ENCODE measurements around the gene F2RL3.
"Not testable (repeated sequence)": the region's sequence is repeated elsewhere in the genome, so short reads cannot be mapped to it uniquely, and the experiment has no call there.

The F2RL3 gene

DNA sequence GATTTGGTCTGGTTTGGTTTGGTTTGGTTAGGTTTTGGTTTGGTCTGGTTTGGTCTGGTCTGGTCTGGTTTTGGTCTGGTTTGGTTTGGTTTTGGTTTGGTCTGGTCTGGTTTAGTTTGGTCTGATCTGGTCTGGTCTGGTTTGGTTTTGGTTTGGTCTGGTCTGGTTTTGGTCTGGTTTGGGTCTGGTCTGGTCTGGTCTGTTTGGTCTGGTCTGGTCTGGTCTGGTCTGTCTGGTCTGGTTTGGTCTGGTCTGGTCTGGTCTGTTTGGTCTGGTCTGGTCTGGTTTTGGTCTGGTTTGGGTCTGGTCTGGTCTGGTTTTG lies 13.9 kb upstream of the F2RL3 start:
- DNase-seq (ENCODE audit: low read depth): not testable (repeated sequence)

DNA sequence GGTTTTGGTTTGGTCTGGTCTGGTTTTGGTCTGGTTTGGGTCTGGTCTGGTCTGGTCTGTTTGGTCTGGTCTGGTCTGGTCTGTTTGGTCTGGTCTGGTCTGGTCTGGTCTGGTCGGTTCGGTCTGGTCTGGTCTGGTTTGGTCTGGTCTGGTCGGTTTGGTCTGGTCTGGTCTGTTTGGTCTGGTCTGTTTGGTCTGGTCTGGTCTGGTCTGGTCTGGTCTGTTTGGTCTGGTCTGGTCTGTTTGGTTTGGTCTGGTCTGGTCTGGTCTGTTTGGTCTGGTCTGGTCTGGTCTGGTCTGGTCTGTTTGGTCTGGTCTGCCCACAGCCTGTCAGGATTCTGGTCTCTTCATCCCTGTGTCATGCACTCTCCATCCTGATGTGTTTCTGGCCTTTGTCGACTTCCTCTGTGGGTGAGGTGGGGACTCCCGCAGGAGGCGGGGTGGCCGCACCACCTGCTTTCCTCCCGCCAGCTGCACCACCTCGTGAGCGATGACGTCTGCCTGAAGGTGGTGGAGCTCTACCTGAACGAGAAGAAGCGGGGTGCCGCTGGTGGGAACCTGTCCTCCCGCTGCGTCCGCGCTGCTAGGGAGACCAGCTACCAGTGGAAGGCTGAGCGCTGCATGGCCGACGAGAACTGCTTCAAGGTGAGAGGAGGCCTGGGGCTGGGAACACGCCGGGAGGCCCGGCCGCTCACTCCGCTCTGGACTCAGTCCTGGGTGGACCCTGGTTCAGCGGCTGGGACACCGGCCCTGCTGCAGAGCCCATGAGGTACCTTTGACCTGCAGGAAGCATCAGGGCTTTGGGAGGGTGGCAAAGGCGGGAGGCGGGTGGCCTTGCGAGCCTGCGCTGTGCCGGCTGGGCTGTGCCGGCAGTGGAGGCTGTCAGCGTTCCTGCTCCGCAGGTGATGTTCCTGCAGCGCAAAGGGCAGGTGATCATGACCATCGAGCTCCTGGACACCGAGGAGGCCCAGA lies 12.9 kb upstream of the F2RL3 start:
- DNase-seq (ENCODE audit: low read depth): no peak

DNA sequence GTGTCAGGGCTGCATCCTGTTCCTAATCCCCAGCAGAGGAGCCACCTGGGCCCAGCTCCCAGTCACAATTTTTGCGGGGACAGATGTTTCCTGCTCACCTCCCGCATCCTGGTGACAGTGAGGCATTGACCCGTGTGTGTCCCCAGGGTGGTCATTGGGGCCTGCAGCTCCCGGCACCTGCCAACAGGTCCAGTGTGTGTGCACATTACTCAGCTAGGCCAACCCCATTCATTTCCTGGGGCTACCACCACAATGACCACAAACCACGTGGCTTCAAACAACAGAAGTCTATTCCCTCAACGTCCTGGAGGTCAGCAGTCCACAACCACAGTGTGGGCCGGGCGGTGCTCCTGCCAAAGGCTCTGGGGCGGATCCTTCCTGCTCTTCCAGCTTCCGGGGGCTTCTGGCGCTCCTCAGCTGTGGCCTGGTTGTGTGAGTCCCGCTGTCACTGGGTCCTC lies 11.9 kb upstream of the F2RL3 start:
- DNase-seq (ENCODE audit: low read depth): no peak

DNA sequence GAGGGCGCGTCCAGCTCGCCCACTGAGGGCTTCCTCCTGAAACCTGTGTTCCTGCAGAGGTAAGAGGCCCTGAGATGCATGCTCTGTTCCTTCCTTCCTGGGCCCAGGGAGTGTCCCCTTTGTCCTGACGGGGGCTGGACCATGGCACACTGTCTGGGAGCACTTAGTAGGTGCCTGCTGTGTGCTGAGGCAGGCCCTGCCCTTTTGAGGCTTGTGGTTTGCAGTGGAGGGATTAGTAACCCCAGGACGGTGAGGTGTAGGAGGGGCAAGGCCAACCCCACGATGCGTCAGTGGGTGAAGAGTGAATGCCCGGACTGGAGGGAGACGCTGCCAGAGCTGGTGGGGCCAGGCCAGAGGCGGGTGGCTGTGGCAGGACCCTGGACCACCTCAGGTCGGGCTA lies 11.2 kb upstream of the F2RL3 start:
- no peak for DNase-seq (ENCODE audit: low read depth)

DNA sequence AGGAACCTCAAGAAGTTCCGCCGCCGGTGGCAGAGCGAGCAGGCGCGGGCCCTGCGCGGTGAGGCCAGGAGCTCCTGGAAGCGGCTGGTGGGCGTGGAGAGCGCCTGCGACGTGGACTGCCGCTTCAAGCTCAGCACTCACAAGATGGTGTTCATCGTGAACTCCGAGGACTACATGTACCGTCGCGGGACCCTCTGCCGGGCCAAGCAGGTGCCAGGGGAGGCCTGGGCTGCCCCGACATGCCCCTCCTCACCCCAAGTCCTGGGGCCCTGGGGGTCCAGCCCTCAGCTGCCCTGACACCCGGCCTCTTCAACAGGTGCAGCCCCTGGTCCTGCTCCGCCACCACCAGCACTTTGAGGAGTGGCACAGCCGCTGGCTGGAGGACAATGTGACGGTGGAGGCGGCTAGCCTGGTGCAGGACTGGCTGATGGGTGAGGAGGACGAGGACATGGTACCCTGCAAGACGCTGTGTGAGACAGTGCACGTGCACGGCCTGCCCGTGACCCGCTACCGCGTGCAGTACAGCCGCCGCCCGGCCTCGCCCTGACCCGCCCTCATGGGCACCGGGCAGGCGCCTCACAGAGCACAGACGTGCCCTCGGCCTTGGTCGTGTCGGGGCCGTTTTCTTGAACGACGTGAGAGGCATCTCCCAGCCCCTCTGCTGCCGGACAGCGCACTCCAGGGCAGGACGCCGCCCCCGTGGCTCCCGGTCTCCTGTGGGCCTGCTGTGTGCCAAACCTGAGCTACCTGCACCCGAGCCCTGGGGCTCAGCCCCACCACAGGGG lies 10.4 kb upstream of the F2RL3 start:
- DNase-seq (ENCODE audit: low read depth): no peak

DNA sequence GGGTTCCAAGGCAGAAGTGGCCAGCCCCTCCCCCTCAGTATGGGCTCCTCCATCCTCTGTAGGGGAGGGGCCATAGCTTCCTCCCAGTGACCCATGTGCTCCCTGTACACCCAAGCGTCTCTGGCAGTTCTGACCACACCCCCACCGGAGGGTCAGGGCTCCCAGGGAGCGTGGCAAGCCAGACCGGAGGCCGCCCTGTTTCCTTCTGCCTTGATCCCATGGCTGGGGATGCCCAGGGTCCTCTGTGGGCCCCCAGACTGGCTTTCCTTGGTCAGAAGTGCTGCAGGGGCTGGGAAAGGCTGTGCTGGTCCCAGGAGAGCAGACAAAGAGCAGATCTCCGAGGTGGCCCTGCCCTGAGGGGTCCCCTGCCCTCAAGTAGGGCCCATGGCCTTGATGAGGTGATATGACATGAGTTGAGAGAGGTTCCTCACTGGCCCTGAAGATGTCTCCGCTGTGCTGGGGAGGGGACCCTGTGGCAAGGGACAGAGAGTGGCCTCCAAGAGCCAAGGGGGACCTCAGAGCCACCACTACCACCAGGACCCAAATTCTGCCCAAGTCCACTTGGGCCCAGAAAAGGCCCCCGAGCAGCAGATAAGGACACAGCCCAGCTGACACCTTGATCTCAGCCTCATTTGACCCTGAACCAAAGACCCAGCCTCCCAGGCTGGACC lies 7.8 kb upstream of the F2RL3 start:
- no peak for DNase-seq (ENCODE audit: low read depth)

DNA sequence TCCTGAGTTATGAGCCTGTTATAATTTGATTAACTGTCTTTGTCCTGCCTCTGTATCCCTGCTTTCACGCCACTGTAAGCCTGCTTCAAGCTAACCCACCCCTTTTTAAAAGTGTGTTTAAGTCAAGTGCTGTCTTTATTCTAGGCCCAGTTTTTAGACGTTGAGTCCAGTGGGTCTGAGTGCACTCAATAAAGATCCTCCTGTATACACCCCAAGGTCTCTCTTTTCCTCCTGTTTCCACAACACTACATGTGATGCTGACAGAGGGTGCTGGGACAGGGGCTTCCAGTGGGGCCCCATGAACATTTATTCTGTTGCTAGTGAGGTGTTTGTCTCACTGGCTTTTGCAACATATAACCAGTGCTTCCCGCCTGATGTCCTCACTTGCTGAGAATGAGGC lies 6.7 kb upstream of the F2RL3 start:
- DNase-seq (ENCODE audit: low read depth): no peak

DNA sequence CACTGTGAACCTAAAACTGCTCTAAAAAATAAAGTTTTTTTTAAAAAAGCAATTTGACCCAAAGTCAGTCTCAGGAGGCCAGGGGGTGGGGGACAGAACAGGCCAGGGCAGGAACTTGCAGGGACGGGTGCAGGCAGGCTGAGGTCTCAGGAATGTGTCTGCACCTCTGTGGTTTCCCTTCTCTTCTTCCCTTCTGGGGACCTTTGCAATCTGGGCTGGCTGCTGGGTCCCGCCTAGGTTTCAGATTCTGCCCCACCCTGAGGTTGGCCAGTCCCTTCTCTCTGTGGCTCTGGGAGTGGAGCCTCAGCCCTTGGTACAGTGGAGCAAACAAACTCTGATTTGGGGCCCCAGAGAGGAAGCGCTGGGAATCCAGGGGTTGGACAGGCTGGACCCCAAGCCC lies 5.3 kb upstream of the F2RL3 start:
- DNase-seq (ENCODE audit: low read depth): no peak

DNA sequence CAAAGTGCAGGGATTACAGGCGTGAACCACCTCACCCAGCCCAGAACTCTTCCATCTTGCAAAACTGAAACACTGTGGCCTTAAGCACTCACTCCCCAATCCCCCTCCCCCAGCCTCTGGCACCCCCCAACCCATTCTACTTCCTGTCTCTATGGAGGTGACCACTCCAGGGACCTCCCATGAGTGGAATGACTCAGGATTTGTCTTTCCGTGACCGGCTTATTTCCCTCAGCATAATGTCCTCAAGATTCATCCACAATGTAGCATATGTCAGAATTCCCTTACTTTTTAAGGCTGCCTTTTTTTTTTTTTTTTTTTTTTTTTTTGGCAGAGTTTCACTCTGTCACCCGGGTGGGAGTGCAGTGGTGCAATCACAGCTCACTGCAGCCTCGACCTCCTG lies 3.6 kb upstream of the F2RL3 start:
- DNase-seq (ENCODE audit: low read depth): no peak

DNA sequence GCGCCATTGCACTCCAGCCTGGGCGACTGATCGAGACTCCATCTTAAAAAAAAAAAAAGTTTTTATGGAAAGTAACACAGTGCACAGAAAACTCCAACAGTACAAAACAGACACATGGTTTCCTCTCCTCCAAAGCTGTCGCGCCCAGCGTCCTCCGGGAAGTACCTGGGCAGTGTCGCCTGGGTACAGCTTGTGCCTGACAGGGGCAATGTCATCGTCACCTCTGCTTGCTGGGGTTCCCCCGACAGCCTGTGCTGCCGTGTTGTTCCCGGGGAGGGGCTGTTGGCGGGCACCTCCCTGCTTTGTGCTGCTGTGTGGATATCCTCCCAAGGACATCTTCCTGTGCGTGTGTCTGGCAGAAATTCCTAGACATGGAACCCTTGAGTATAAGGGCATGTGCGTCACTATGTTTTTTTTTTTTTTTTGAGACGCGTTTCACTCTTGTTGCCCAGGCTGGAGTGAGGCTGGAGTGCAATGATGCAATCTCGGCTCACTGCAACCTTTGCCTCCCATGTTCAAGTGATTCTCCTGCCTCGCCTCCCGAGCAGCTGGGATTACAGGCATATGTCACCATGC lies 2.4 kb upstream of the F2RL3 start:
- DNase-seq (ENCODE audit: low read depth): no peak

DNA sequence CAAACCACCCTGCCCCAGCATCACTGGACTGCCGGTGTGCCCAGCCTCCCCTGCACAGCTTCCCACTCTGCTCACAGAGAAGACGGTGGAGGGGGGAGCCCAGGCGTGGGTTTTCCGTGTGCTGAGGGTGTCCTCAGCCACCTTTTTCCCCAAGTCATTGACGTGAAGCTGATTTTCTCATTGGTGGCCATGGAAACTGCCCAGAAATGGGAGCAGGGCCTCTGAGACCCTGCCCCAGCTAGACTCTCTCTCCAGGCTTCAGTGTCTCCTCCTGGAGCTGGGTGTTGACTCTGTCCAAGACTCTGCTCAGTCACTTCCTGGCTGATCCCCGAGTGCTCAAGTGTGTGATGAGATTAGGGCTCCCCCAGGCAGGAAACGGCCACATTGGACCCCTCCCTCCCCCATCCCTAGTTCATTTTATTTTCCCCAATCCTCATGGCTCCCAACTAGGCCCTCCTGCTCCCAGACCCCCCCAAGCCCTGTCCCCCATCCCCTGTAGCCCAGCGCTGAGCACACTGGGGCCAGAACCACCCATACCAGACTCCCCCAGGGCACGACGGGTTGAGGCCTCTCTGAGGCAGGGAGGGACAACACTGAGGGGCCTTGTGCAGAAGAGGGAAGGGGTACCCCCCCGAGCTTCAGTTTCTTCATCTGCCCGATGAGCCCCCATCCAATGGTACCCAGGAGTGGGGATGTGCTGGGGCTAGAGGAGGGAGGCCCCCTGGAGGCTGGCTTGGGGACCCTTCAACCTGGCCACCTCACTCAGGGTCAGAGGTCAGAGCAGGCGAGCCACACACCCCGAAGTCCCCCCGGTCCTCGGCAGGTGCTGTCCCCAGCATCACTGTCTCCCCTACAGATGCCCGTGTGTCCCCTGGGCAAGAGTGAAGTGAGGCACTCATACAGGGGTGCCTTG lies 1.2 kb upstream of the F2RL3 start:
- DNase-seq (ENCODE audit: low read depth): no peak

DNA sequence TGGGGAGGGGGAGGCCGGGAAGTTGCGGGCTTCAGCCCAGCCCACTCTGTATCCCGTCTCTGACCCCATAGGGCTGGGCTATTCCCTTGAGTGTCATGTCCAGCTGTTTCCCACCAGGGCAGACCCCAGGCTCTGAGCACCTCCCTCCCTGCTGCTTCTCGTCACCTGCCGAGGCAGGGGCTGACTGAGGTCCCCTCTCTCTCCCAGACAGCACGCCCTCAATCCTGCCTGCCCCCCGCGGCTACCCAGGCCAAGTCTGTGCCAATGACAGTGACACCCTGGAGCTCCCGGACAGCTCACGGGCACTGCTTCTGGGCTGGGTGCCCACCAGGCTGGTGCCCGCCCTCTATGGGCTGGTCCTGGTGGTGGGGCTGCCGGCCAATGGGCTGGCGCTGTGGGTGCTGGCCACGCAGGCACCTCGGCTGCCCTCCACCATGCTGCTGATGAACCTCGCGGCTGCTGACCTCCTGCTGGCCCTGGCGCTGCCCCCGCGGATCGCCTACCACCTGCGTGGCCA lies 625 bp downstream of the F2RL3 start:
- no peak for DNase-seq (ENCODE audit: low read depth)

DNA sequence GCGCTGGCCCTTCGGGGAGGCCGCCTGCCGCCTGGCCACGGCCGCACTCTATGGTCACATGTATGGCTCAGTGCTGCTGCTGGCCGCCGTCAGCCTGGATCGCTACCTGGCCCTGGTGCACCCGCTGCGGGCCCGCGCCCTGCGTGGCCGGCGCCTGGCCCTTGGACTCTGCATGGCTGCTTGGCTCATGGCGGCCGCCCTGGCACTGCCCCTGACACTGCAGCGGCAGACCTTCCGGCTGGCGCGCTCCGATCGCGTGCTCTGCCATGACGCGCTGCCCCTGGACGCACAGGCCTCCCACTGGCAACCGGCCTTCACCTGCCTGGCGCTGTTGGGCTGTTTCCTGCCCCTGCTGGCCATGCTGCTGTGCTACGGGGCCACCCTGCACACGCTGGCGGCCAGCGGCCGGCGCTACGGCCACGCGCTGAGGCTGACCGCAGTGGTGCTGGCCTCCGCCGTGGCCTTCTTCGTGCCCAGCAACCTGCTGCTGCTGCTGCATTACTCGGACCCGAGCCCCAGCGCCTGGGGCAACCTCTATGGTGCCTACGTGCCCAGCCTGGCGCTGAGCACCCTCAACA lies 1.2 kb downstream of the F2RL3 start:
- DNase-seq (ENCODE audit: low read depth): no peak

DNA sequence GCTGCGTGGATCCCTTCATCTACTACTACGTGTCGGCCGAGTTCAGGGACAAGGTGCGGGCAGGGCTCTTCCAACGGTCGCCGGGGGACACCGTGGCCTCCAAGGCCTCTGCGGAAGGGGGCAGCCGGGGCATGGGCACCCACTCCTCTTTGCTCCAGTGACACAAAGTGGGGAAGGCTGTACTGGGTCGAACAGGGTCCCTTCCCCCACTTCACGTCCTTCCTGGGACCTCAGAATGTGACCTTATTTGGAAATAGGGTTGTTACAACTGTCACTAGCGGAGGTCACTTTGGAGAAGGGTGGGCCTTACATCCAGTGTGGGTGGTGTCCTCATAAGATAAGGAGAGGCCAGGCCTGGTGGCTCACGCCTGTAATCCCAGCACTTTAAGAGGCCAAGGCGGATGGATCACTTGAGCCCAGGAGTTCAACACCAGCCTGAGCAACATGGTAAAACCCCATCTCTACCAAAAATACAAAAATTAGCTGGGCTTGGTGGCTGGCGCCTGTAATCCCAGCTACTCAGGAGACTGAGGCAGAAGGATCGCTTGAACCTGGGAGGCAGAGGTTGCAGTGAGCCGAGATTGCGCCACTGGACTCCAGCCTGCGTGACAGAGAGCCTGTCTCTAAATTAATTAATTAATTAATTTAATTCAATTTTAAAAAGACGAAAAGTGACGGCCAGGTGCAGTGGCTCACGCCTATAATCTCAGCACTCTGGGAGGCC lies 1.8 kb downstream of the F2RL3 start:
- no peak for DNase-seq (ENCODE audit: low read depth)

DNA sequence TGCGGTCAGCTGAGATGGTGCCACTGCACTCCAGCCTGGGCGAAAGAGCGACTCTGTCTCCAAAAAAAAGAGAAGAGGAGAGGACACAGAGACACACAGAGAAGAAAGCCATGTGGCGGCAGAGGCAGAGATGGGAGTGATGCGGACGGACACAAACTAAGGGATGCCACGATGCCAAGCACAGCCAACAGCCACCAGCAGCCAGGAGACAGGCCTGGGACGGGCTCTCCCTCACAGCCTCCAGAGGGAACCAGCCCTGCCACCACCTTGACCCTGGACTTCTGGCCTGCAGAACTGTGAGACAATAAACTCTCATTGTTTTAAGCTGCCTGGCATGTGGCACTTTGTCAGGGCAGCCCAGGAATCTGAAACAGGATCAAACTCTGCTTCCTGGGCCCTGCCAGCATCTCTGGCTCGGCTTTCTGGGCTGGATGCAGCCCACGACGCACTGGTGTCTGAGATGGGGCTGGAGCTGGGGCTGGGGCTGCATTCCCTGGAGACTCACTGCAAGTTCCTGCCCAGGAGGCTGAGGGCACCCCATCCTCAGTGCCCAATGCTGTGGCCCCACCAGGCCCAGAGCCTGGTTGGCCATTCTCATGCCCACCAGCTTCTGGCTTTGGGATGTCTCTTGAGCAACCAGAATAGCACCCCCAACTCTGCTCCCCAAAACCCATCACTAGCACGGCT lies 3.0 kb downstream of the F2RL3 start:
- DNase-seq (ENCODE audit: low read depth): no peak

DNA sequence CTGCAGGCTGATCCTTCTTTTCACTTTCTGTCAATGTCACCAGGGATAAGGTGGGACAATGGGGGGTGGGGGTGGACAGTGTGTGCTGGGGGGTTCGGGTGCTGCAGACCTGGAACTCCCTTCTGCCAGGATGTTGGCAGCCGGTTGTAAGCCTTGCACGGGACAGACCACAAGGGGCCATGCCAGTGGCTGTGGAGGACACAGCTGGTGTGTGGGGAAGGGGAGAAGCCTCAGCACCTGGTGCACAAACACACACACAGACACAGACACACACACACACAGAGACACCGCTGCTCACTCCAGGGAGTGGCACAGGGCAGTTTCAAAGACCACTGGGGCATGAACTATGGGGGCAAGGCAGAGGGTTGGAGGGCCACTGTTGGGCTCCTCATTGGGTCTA lies 3.6 kb downstream of the F2RL3 start:
- DNase-seq (ENCODE audit: low read depth): no peak

DNA sequence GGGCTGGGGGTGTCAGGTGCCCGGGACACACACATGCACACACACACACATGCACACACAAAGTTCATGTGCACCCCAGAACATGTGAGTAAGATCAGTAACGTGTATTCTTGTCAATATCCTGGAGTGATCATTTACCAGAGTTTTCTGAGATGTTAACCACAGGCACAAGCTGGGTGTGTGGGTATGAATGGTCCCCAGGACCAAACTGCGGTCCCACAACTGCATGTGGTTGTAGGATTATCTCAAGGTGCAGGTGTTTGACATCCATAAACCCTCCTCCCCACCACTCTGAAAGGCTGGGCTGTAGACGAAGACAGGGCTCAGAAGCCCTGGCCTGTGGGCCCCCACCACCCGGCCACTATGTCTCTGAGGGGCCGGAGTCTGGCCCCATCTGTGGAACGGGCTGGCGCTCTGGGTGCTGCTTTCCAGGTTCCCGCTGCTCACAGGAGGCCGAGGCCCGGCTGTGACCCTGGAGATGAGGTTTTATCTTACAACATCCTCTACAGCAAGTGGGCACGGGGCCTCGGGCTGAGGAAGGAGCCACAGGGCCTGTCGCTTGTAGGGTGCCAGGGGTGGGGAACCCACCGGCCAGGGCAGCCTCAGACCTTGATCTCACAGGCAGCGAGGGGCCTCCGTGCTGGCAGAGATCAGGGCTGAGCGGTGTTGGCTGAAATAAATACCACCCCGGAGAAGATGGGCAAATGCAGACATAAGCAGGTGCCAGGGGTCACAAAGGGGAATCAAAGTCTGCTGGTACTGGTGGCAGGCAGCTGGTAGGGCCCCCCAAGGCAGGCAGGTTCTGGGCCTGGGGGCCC lies 4.3 kb downstream of the F2RL3 start:
- no peak for DNase-seq (ENCODE audit: low read depth)

DNA sequence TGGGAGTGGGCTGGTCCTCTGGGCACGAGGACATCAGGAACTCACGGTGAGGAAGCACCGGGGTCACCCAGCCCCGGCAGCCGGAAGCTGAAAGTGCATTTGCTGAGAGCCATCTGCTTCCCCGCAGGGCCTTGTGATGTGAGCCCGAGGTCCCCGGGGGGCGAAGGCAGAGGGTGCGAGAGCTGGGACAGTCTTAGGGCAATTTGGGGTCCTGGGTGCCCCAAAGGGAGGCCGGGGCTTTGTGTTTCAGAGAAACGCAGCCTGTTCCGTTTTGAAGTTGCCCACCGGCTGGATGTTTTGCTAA lies 4.8 kb downstream of the F2RL3 start:
- no peak for DNase-seq (ENCODE audit: low read depth)

DNA sequence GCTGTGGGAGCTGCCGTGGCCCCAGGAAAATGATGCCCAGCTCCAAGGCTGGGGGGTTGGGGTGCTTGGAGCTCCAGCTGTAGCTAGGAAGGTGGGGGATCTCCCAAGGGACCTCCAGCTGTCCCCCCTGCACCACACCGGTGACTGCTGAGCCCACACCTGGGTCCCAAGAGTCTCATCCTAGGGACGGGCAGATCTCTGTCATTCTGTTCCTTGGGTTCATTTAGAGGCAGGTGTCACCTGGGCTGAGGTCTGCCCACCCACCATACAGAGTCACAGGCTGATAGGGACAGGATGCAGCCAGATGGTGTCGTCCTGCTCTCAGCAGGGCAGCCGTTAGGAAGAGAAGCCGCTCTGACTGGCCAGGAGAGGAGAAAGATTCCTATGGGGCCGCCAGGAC lies 5.3 kb downstream of the F2RL3 start:
- no peak for DNase-seq (ENCODE audit: low read depth)

Measured in activated T-cell treated with anti-CD3 and anti-CD28 coated beads for 48 hours (primary cell).